Activated naive CD4-positive, alpha-beta T cell treated with anti-CD3 and anti-CD28 coated beads, Interleukin-2, amount 50 U/mL, for 72 hours (primary cell): ENCODE measurements around the gene SMAD3. TPM values are rescaled to one million over a fixed set of nuclear protein-coding genes. Genes with fewer than 3 reads are reported as not detected.

Experiments
- ATAC-seq, 2 donors: fragments of 150-1000 bp; cut with Tn5 transposase; 2 replicates each; pipeline ENCODE4 v1.10.0; 2021; ENCODE audit warnings: mild to moderate bottlenecking in 2 of 2, moderate library complexity in 2 of 2
- DNase-seq, 2 donors: peaks; one replicate each; pipeline ENCODE4 v3.0.0; 2021 to 2022; ENCODE audit warnings: low spot score in 2 of 2
- H3K27ac Mint-ChIP-seq, 2 donors: one replicate each; pipeline ENCODE4 v1.8.0; 2022; ENCODE audit warnings: mild to moderate bottlenecking in 2 of 2, mixed read lengths in 2 of 2
- H3K36me3 Mint-ChIP-seq, 2 donors: one replicate each; pipeline ENCODE4 v1.8.0; 2022; ENCODE audit warnings: mixed read lengths in 2 of 2
- H3K9me3 Mint-ChIP-seq, 2 donors: one replicate each; pipeline ENCODE4 v1.8.0; 2022; ENCODE audit warnings: mixed read lengths in 2 of 2
- total RNA-seq, 2 donors: library from RNA; stranded (reverse); gene quantifications; one replicate each; pipeline ENCODE4 v1.2.3, GENCODE V29; 2022

The SMAD3 gene
- total RNA-seq, 2 donors from 2014 or later: 15.4 to 75.9 TPM

DNA sequence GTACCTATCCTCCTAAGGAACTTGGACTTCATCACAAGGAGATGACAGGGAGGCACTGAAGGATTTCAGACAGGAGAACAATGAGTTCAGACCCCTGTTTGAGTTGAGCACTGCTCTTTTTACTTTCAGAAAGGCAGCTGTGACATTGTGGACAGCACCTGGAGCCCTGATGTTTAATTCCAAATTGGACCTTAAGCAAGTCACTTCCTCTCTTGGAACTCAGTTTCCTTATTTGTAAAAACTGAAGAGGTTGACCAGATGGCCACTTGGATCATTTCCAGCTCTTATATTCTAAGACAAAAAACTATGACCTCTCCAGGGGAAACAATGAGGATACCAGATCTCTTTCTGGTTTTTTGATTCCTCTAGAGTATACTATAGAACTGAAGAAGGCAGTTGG lies 34.1 kb upstream of the SMAD3 start:
- peaks cover 0 to 3% of the 10 kb centered on the region in 2 donors for H3K9me3 Mint-ChIP-seq
- ATAC-seq (no peak), DNase-seq (no peak)
- H3K36me3 Mint-ChIP-seq: no peaks in the 10 kb centered on the region
- no peak overlapping the region for H3K27ac Mint-ChIP-seq

- ATAC-seq: no peak
- peaks cover 0 to 3% of the 10 kb centered on the region in 2 donors for H3K9me3 Mint-ChIP-seq
- H3K36me3 Mint-ChIP-seq: no peaks in the 10 kb centered on the region
- no peak for DNase-seq
- H3K27ac Mint-ChIP-seq: no peak overlapping the region
Measured at GRCh38 chr15:67032608-67033007, 32.8 kb upstream of the SMAD3 start.

- no peaks in the 10 kb centered on the region for H3K36me3 Mint-ChIP-seq
- H3K9me3 Mint-ChIP-seq: peaks cover 0 to 3% of the 10 kb centered on the region in 2 donors
- DNase-seq: no peak
- peak; percentile 53 to 86 for ATAC-seq
- H3K27ac Mint-ChIP-seq: no peak overlapping the region
Measured at GRCh38 chr15:67033012-67033411, 32.4 kb upstream of the SMAD3 start.

DNA sequence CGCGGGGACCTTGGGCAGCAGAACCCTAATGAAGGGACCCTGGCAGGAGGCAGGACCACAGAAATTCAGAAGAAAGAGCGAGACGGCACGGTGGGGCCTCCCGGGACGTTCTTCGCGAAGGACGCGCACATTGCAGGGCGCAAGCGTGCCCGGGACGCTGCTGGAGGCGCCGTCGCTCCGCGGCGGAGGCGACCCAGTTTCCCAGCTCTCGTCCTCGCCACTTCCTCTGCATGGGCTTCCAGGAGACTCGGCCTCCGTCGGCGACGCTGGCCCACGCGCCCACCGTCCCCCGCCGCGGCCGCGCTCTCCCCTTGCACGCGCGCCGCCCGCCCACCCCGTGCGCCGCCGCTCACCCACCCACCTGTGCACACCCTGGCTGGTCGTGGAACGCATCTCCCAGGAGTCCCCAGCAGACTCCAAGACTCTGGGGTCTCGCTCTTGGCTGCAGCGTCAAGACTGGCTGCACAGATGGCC lies 31.8 kb upstream of the SMAD3 start:
- Mint-ChIP-seq H3K27ac (no peak overlapping the region), H3K9me3 (no peaks in the 10 kb centered on the region), H3K36me3 (no peaks in the 10 kb centered on the region)
- DNase-seq (no peak), ATAC-seq (peak; percentile 55)

GRCh38 chr15:67035886-67036285 lies 29.5 kb upstream of the SMAD3 start:
- DNase-seq (no peak), ATAC-seq (no peak)
- Mint-ChIP-seq H3K36me3 (no peaks in the 10 kb centered on the region), H3K9me3 (no peaks in the 10 kb centered on the region), H3K27ac (peak overlapping the region in 1 of 2 donors; percentile 12)

GRCh38 chr15:67036775-67037555 lies 28.4 kb upstream of the SMAD3 start:
- no peak for DNase-seq
- ATAC-seq: no peak

DNA sequence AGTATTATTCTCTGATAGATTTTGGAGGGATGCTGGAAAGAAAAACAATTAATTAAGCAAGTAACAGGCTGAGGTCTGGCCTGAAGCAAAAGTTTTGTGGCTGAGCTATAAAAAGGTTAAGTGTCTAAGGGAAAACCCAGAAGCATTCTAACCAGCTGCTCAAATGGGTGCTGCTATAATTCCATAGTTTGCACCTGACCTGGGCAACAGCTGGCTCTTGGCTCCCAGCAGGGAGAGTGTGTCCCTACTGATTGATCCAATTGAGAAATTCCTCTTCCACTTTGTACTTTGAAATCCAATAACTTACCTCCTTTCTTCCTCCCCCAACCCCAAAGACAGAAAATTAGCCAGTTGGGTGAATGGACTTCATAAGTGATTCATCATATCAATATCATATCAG lies 27.7 kb upstream of the SMAD3 start:
- ATAC-seq (no peak), DNase-seq (no peak)
- Mint-ChIP-seq H3K9me3 (no peaks in the 10 kb centered on the region), H3K27ac (no peak overlapping the region), H3K36me3 (no peaks in the 10 kb centered on the region)

More at GRCh38 chr15:67036775-67037555, 28.4 kb upstream of the SMAD3 start:
- Mint-ChIP-seq H3K27ac (no peak overlapping the region), H3K9me3 (no peaks in the 10 kb centered on the region), H3K36me3 (no peaks in the 10 kb centered on the region)

DNA sequence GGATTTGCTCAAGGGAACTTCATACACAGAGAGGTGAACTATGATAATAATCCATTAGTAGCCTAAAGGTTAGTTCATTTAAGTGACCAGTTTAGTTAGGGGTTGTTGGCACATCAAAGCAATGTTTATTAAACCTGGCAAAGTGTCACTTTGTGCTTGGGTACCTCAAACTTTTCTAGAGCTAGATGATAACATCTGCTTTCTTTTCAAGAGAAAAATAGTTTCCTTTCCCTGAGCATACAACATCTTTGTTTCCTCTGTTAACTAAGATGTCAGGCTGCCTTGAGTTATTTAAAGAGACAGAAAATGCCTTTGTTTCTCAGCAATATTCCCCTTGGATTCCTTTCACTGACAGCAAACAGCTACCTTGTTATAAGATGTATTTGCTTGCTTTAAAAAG lies 26.7 kb upstream of the SMAD3 start:
- Mint-ChIP-seq H3K36me3 (no peaks in the 10 kb centered on the region), H3K27ac (no peak overlapping the region), H3K9me3 (no peaks in the 10 kb centered on the region)
- DNase-seq (no peak), ATAC-seq (no peak)

GRCh38 chr15:67039384-67040075 lies 25.9 kb upstream of the SMAD3 start:
- no peaks in the 10 kb centered on the region for H3K9me3 Mint-ChIP-seq
- H3K27ac Mint-ChIP-seq: peak overlapping the region in 1 of 2 donors; percentile 24
- DNase-seq: no peak
- no peaks in the 10 kb centered on the region for H3K36me3 Mint-ChIP-seq
- peak; percentile 33 to 87 for ATAC-seq

- no peaks in the 10 kb centered on the region for H3K36me3 Mint-ChIP-seq
- no peaks in the 10 kb centered on the region for H3K9me3 Mint-ChIP-seq
- ATAC-seq: no peak
- no peak overlapping the region for H3K27ac Mint-ChIP-seq
- DNase-seq: no peak
Measured at GRCh38 chr15:67040277-67040676, 25.1 kb upstream of the SMAD3 start.

GRCh38 chr15:67042551-67043142 lies 22.8 kb upstream of the SMAD3 start:
- DNase-seq (peak in 1 of 2 donors; percentile 16), ATAC-seq (peak; percentile 62 to 75)
- Mint-ChIP-seq H3K36me3 (no peaks in the 10 kb centered on the region), H3K9me3 (no peaks in the 10 kb centered on the region), H3K27ac (peak overlapping the region in 1 of 2 donors; percentile 66)

- Mint-ChIP-seq H3K36me3 (no peaks in the 10 kb centered on the region), H3K27ac (no peak overlapping the region), H3K9me3 (no peaks in the 10 kb centered on the region)
- no peak for ATAC-seq
- no peak for DNase-seq
Measured at GRCh38 chr15:67043939-67044771, 21.2 kb upstream of the SMAD3 start.

DNA sequence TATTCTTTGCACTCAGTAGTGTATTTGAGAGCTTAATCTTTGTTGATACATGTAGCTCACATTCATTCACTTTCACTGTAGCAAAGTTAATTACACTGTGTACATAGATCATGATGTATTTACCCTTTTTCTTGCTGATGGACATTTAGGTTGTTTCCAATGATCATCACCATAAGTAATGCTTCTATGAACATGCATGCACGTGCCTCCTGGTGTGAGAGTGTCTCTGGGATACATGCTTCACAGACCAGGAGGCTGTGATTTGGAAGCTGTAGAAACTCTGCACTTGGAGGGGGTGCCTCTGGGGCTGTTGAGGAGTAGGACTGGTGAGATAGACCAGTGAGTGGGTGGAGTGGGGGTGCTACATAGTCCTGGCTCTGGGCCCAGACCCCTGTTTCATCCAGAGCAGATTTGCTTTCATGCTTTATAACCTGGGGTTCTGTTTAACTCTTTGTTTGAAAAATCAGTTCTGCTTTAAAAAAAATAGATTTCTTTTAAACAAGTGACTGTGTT lies 18.2 kb upstream of the SMAD3 start:
- ATAC-seq: no peak
- Mint-ChIP-seq H3K9me3 (peaks cover 0 to 4% of the 10 kb centered on the region in 2 donors), H3K36me3 (no peaks in the 10 kb centered on the region), H3K27ac (peak overlapping the region in 1 of 2 donors; percentile 79)
- DNase-seq: no peak

GRCh38 chr15:67048281-67049279 lies 16.8 kb upstream of the SMAD3 start:
- ATAC-seq (no peak), DNase-seq (no peak)
- Mint-ChIP-seq H3K36me3 (no peaks in the 10 kb centered on the region), H3K27ac (peak overlapping the region in 1 of 2 donors; percentile 55), H3K9me3 (peaks cover 0 to 4% of the 10 kb centered on the region in 2 donors)

GRCh38 chr15:67049351-67050044 lies 15.9 kb upstream of the SMAD3 start:
- Mint-ChIP-seq H3K27ac (peak overlapping the region in 1 of 2 donors; percentile 55), H3K36me3 (no peaks in the 10 kb centered on the region), H3K9me3 (peaks cover 0 to 4% of the 10 kb centered on the region in 2 donors)
- ATAC-seq (no peak), DNase-seq (no peak)
